SK-N-SH (cell line): ENCODE results near the gene SBF2. TPM values are rescaled to one million over a fixed set of nuclear protein-coding genes. Genes with fewer than 3 reads are reported as not detected.

Experiments used
- CHD2 ChIP-seq: fragments of 150-350 bp; IDR thresholded peaks from 2 replicates; pipeline ENCODE4 v1.6.1; 2018; ENCODE audit warnings: low read length; ENCODE audit not compliant: partially characterized antibody
- EZH2phosphoT487 ChIP-seq: fragments of 200-600 bp; sonication (generic); IDR thresholded peaks from 2 replicates; pipeline ENCODE4 v1.6.1; 2017; ENCODE audit warnings: low read depth, mixed run types, mild to moderate bottlenecking, antibody characterized with exemption, moderate library complexity, borderline replicate concordance
- GABPA ChIP-seq: IDR thresholded peaks from 2 replicates; pipeline ENCODE4 v1.4.0; 2012; ENCODE audit warnings: low read depth, mild to moderate bottlenecking
- GATA2 ChIP-seq: sonication (generic); formaldehyde crosslinking; IDR thresholded peaks from 2 replicates; pipeline ENCODE4 v1.5.0; 2020; ENCODE audit warnings: mild to moderate bottlenecking, missing genetic modification reagents
- JUND ChIP-seq: IDR thresholded peaks from 2 replicates; pipeline ENCODE4 v1.4.0; 2012
- MAX ChIP-seq: IDR thresholded peaks from 2 replicates; pipeline ENCODE4 v1.4.0; 2012; ENCODE audit warnings: low read depth
- NRF1 ChIP-seq: IDR thresholded peaks from 2 replicates; pipeline ENCODE4 v1.6.1; 2012; ENCODE audit warnings: low read depth, mild to moderate bottlenecking, low read length
- PBX3 ChIP-seq: IDR thresholded peaks from 2 replicates; pipeline ENCODE4; 2012
- RAD21 ChIP-seq: IDR thresholded peaks from 2 replicates; pipeline ENCODE4 v1.6.1; 2012; ENCODE audit warnings: mild to moderate bottlenecking, low read length
- REST ChIP-seq: IDR thresholded peaks from 2 replicates; pipeline ENCODE4 v1.6.1; 2012; ENCODE audit warnings: mild to moderate bottlenecking, low read depth, low read length, moderate library complexity
- SMC3 ChIP-seq: IDR thresholded peaks from 2 replicates; pipeline ENCODE4 v1.6.1; 2012; ENCODE audit warnings: low read depth, low read length, improper control_type of control experiment
- TEAD4 ChIP-seq: IDR thresholded peaks from 2 replicates; pipeline ENCODE4 v1.4.0; 2012; ENCODE audit warnings: mild to moderate bottlenecking, borderline replicate concordance; ENCODE audit not compliant: insufficient read depth
- YY1 ChIP-seq: IDR thresholded peaks from 2 replicates; pipeline ENCODE4 v1.4.0; 2012; ENCODE audit warnings: low read depth, mild to moderate bottlenecking
- polyA plus RNA-seq, 3 experiments: library from polyadenylated mRNA; depleted of rRNA; stranded (reverse); fragments of >200 nt; gene quantifications; 2 replicates each; pipeline ENCODE4 v1.2.3, GENCODE V29; 2012
- TF ChIP-seq, protein P1 (sequence below): fragments of 200-600 bp; sonication (generic); IDR thresholded peaks from 2 replicates; pipeline ENCODE4 v1.6.1; 2017; ENCODE audit warnings: antibody characterized with exemption, mild to moderate bottlenecking, moderate library complexity
- TF ChIP-seq, protein P2 (sequence below): IDR thresholded peaks from 2 replicates; pipeline ENCODE4 v1.4.0; 2012; ENCODE audit warnings: low read depth, borderline replicate concordance
- TF ChIP-seq, protein P3 (sequence below): fragments of 150-350 bp; IDR thresholded peaks from 2 replicates; pipeline ENCODE4 v1.6.1; 2016; ENCODE audit warnings: mild to moderate bottlenecking, low read depth, low read length
- TF ChIP-seq, protein P4 (sequence below): IDR thresholded peaks from 2 replicates; pipeline ENCODE4 v1.4.0; 2012; ENCODE audit warnings: low read depth, borderline replicate concordance
- TF ChIP-seq, protein P5 (sequence below): fragments of 150-350 bp; IDR thresholded peaks from 2 replicates; pipeline ENCODE4 v1.6.1; 2017; ENCODE audit warnings: antibody characterized with exemption, low read length, low read depth, borderline replicate concordance

Gene SBF2
- polyA plus RNA-seq, 1 of the 3 experiments (the other 2 are of a cell fraction), result 23.0 TPM

DNA sequence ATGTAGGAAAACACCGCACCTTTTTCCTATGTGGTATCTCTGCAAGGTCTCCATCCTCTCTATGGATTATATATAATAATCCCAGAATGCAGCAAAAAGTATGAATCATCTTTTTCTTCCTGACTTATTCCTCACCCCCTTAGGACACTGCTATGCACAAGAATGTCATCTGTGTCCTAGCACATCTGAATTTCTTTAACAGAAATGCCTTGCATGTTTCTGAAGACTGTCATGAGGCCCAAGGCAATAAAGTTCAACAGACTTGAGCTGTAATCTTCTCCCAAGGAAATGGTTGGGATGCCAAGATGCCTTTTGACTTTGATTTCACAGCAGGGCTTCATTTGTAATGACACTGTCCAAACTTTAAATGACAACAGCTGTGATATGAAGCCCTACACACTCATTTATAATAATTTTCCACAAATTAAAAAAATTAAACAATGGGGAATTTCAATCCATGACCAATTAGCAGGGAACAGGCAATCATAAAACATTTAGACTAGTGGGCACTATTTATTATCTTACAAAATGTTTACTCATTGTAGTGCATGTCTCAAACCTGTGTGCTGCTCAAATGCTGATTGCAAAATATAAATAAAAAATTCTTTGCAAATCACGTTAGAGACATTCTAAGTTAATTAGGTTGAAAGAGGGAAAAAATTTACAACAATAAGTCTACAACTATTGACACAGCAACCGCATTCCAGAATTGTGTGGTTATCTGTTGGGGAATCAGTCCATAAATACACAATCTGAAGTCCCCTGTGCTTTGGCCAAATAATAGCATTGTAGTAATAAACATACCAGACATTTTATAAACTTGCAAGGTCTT is 387.8 kb downstream of the SBF2 start (continued):
- TF ChIP-seq REST (peak; percentile 58; the same call in 1 of the 2 replicates), TEAD4 (peak; percentile 99), EZH2phosphoT487 (no peak), NRF1 (no peak), JUND (peak; percentile 95), YY1 (0 out of 2 replicates have a peak, but pooled peaks have one; percentile 12), PBX3 (peak; percentile 95), GABPA (no peak), SMC3 (no peak), GATA2 (no peak), MAX (peak; percentile 67; the same call in 1 of the 2 replicates), CHD2 (no peak), RAD21 (no peak)
- TF ChIP-seq, protein P1, sequence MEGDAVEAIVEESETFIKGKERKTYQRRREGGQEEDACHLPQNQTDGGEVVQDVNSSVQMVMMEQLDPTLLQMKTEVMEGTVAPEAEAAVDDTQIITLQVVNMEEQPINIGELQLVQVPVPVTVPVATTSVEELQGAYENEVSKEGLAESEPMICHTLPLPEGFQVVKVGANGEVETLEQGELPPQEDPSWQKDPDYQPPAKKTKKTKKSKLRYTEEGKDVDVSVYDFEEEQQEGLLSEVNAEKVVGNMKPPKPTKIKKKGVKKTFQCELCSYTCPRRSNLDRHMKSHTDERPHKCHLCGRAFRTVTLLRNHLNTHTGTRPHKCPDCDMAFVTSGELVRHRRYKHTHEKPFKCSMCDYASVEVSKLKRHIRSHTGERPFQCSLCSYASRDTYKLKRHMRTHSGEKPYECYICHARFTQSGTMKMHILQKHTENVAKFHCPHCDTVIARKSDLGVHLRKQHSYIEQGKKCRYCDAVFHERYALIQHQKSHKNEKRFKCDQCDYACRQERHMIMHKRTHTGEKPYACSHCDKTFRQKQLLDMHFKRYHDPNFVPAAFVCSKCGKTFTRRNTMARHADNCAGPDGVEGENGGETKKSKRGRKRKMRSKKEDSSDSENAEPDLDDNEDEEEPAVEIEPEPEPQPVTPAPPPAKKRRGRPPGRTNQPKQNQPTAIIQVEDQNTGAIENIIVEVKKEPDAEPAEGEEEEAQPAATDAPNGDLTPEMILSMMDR, result no peak
- TF ChIP-seq, protein P2, sequence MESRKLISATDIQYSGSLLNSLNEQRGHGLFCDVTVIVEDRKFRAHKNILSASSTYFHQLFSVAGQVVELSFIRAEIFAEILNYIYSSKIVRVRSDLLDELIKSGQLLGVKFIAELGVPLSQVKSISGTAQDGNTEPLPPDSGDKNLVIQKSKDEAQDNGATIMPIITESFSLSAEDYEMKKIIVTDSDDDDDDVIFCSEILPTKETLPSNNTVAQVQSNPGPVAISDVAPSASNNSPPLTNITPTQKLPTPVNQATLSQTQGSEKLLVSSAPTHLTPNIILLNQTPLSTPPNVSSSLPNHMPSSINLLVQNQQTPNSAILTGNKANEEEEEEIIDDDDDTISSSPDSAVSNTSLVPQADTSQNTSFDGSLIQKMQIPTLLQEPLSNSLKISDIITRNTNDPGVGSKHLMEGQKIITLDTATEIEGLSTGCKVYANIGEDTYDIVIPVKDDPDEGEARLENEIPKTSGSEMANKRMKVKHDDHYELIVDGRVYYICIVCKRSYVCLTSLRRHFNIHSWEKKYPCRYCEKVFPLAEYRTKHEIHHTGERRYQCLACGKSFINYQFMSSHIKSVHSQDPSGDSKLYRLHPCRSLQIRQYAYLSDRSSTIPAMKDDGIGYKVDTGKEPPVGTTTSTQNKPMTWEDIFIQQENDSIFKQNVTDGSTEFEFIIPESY, result 0 out of 2 replicates have a peak, but pooled peaks have one; percentile 54
- TF ChIP-seq, protein P3, sequence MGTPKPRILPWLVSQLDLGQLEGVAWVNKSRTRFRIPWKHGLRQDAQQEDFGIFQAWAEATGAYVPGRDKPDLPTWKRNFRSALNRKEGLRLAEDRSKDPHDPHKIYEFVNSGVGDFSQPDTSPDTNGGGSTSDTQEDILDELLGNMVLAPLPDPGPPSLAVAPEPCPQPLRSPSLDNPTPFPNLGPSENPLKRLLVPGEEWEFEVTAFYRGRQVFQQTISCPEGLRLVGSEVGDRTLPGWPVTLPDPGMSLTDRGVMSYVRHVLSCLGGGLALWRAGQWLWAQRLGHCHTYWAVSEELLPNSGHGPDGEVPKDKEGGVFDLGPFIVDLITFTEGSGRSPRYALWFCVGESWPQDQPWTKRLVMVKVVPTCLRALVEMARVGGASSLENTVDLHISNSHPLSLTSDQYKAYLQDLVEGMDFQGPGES, result no peak
- TF ChIP-seq, protein P4, sequence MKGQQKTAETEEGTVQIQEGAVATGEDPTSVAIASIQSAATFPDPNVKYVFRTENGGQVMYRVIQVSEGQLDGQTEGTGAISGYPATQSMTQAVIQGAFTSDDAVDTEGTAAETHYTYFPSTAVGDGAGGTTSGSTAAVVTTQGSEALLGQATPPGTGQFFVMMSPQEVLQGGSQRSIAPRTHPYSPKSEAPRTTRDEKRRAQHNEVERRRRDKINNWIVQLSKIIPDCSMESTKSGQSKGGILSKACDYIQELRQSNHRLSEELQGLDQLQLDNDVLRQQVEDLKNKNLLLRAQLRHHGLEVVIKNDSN, result no peak
- TF ChIP-seq, protein P5, sequence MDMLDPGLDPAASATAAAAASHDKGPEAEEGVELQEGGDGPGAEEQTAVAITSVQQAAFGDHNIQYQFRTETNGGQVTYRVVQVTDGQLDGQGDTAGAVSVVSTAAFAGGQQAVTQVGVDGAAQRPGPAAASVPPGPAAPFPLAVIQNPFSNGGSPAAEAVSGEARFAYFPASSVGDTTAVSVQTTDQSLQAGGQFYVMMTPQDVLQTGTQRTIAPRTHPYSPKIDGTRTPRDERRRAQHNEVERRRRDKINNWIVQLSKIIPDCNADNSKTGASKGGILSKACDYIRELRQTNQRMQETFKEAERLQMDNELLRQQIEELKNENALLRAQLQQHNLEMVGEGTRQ, result no peak
